IMR-90 (cell line): Measurements from ENCODE around the gene RFX6. TPM values are rescaled to one million over a fixed set of nuclear protein-coding genes. Genes with fewer than 3 reads are reported as not detected.

Experiments used
- ATAC-seq: fragments of 200-7000 bp; cut with Tn5 transposase; 2 replicates; pipeline ENCODE4 v1.9.1; 2020; ENCODE audit warnings: low read depth, mild to moderate bottlenecking, moderate library complexity
- BruUV-seq: library from RNA; stranded (reverse); fragments of 400-500 nt; replicated peaks from 2 replicates; lab custom pipeline; 2021; lab: Mats Ljungman, UMichigan
- CTCF ChIA-PET: fragments of 300-600 bp; formaldehyde crosslinking; extraction: SDS; loops from one replicate; lab custom pipeline; 2021; ENCODE audit warnings: antibody characterized with exemption; lab: Yijun Ruan, JAX
- POLR2A ChIA-PET: fragments of 300-600 bp; sonication (Branson Sonifier 250); formaldehyde crosslinking; loops from one replicate; lab custom pipeline; 2022; ENCODE audit warnings: antibody characterized with exemption; ENCODE audit not compliant: unreplicated experiment; lab: Charles Lee
- DNase-seq: peaks from one replicate; pipeline ENCODE4 v3.0.0; 2013
- H2AFZ ChIP-seq: replicated peaks from 2 replicates; pipeline ENCODE3; 2013; ENCODE audit warnings: low read length, mild to moderate bottlenecking; ENCODE audit not compliant: poor library complexity
- H2AK5ac ChIP-seq: 2 replicates; pipeline ENCODE4 v1.6.1; 2013; ENCODE audit warnings: low read depth, low read length, inconsistent platforms
- H2AK9ac ChIP-seq: replicated peaks from 2 replicates; pipeline ENCODE3; 2013; ENCODE audit warnings: mild to moderate bottlenecking, low read depth, low read length, moderate library complexity; ENCODE audit not compliant: poor library complexity
- H2BK120ac ChIP-seq: 2 replicates; pipeline ENCODE4 v1.6.1; 2013; ENCODE audit warnings: low read depth, low read length, inconsistent platforms
- H2BK15ac ChIP-seq: 3 replicates; pipeline ENCODE4 v1.6.1; 2013; ENCODE audit warnings: low read depth, low read length, inconsistent platforms
- H2BK20ac ChIP-seq: 2 replicates; pipeline ENCODE4 v1.6.1; 2013; ENCODE audit warnings: low read depth, mild to moderate bottlenecking, inconsistent platforms, low read length, moderate library complexity
- H2BK5ac ChIP-seq: 2 replicates; pipeline ENCODE4 v1.6.1; 2013; ENCODE audit warnings: mild to moderate bottlenecking, low read depth, low read length, inconsistent platforms; ENCODE audit not compliant: poor library complexity, severe bottlenecking
- H3K14ac ChIP-seq: replicated peaks from 2 replicates; pipeline ENCODE4 v1.6.1; 2013; ENCODE audit warnings: low read depth, low read length, inconsistent platforms
- H3K18ac ChIP-seq: 2 replicates; pipeline ENCODE4 v1.6.1; 2013; ENCODE audit warnings: low read depth, low read length, control low read depth
- H3K23ac ChIP-seq: 2 replicates; pipeline ENCODE4 v1.6.1; 2013; ENCODE audit warnings: low read depth, low read length, inconsistent platforms
- H3K27ac ChIP-seq: 2 replicates; pipeline ENCODE4 v1.5.1; 2013; ENCODE audit warnings: mild to moderate bottlenecking, control low read depth, low read length; ENCODE audit not compliant: insufficient read depth
- H3K27me3 ChIP-seq: 2 replicates; pipeline ENCODE4 v1.6.1; 2013; ENCODE audit warnings: low read length; ENCODE audit not compliant: control insufficient read depth, insufficient read depth
- H3K36me3 ChIP-seq: 2 replicates; pipeline ENCODE4 v1.6.1; 2013; ENCODE audit warnings: low read length, mixed read lengths; ENCODE audit not compliant: control insufficient read depth, insufficient read depth
- H3K4ac ChIP-seq: 2 replicates; pipeline ENCODE4 v1.6.1; 2013; ENCODE audit warnings: low read depth, low read length, inconsistent platforms
- H3K4me1 ChIP-seq: 2 replicates; pipeline ENCODE4 v1.6.1; 2013; ENCODE audit warnings: low read length, mixed read lengths; ENCODE audit not compliant: control insufficient read depth, insufficient read depth
- H3K4me2 ChIP-seq: 2 replicates; pipeline ENCODE4 v1.6.1; 2013; ENCODE audit warnings: low read depth, mild to moderate bottlenecking, control low read depth, low read length, moderate library complexity
- H3K4me3 ChIP-seq: 2 replicates; pipeline ENCODE4 v1.5.1; 2013; ENCODE audit warnings: low read depth, mild to moderate bottlenecking, control low read depth, low read length, moderate library complexity; ENCODE audit not compliant: insufficient read depth
- H3K56ac ChIP-seq: 2 replicates; pipeline ENCODE4 v1.6.1; 2013; ENCODE audit warnings: low read length, inconsistent platforms; ENCODE audit not compliant: insufficient read depth; ENCODE audit errors: extremely low read depth
- H3K79me1 ChIP-seq, 2 experiments: 2 replicates each; pipeline ENCODE4 v1.6.1; 2013; ENCODE audit warnings: low read length in 2 of 2, inconsistent platforms in 1 of 2, low read depth in 1 of 2
- H3K9ac ChIP-seq: 2 replicates; pipeline ENCODE4 v1.6.1; 2013; ENCODE audit warnings: low read depth, low read length, control low read depth
- H3K9me1 ChIP-seq: 2 replicates; pipeline ENCODE4 v1.6.1; 2013; ENCODE audit warnings: low read length, inconsistent platforms; ENCODE audit not compliant: insufficient read depth
- H3K9me3 ChIP-seq: 2 replicates; pipeline ENCODE4 v1.6.1; 2013; ENCODE audit warnings: low read length; ENCODE audit not compliant: control insufficient read depth, insufficient read depth
- H4K20me1 ChIP-seq: 2 replicates; pipeline ENCODE4 v1.6.1; 2013; ENCODE audit warnings: low read length, inconsistent platforms; ENCODE audit not compliant: insufficient read depth
- H4K5ac ChIP-seq: 2 replicates; pipeline ENCODE4 v1.6.1; 2013; ENCODE audit warnings: mild to moderate bottlenecking, low read depth, low read length, control low read depth
- H4K8ac ChIP-seq, 2 experiments: 2 replicates each; pipeline ENCODE4 v1.6.1; 2013; ENCODE audit warnings: low read depth in 2 of 2, low read length in 2 of 2, control low read depth in 1 of 2, inconsistent platforms in 1 of 2
- H4K91ac ChIP-seq: 2 replicates; pipeline ENCODE4 v1.6.1; 2013; ENCODE audit warnings: low read depth, low read length, inconsistent platforms; ENCODE audit not compliant: insufficient read depth
- BHLHE40 ChIP-seq: fragments of 150-350 bp; IDR thresholded peaks from 2 replicates; pipeline ENCODE4 v1.6.1; 2016; ENCODE audit warnings: mild to moderate bottlenecking, low read depth, low read length
- FOS ChIP-seq: fragments of 150-350 bp; IDR thresholded peaks from 2 replicates; pipeline ENCODE4 v1.6.1; 2016; ENCODE audit warnings: low read depth, low read length
- MAFK ChIP-seq: IDR thresholded peaks from 2 replicates; pipeline ENCODE4 v1.6.1; 2012; ENCODE audit warnings: low read depth, low read length, improper control_type of control experiment
- NFE2L2 ChIP-seq: fragments of 150-350 bp; IDR thresholded peaks from 2 replicates; pipeline ENCODE4 v1.6.1; 2016; ENCODE audit warnings: low read depth, mild to moderate bottlenecking, low read length
- RAD21 ChIP-seq: IDR thresholded peaks from 2 replicates; pipeline ENCODE4 v1.6.1; 2012; ENCODE audit warnings: low read length, improper control_type of control experiment
- WGBS, 2 experiments: methylation state at CpG; one replicate each; pipeline versions ENCODE4 v1.1.5 to v1.1.7; 2013; ENCODE audit warnings: missing lambda C conversion rate in 2 of 2; ENCODE audit not compliant: insufficient read length in 1 of 2; ENCODE audit errors: extremely low coverage in 2 of 2; 5-methylcytosine and 5-hydroxymethylcytosine counted together
- dilution Hi-C: fragments of 300-500 bp; cut with HindIII; formaldehyde crosslinking; loops from one replicate; pipeline ENCODE4 v1.14.3; 2018; ENCODE audit warnings: low sequenced_read_pairs; ENCODE audit not compliant: unreplicated experiment
- in situ Hi-C: fragments of 300-500 bp; cut with MboI; formaldehyde crosslinking; loops from 3 replicates; pipeline ENCODE4 v1.14.3; 2019; ENCODE audit warnings: low sequenced_read_pairs, inconsistent platforms, mixed read lengths
- intact Hi-C: fragments of 100-400 bp; cut with micrococcal nuclease; formaldehyde crosslinking; loops from 2 replicates; pipeline ENCODE4 v1.10.0; 2022
- polyA plus RNA-seq, 3 experiments: library from polyadenylated mRNA; depleted of rRNA; stranded (reverse); fragments of >200 nt; gene quantifications; 2 replicates each; pipeline ENCODE4 v1.2.3, GENCODE V29; 2012; ENCODE audit warnings: low replicate concordance in 1 of 3
- total RNA-seq: library from RNA; depleted of rRNA; stranded (reverse); fragments of >200 nt; gene quantifications from 2 replicates; pipeline ENCODE4 v1.2.3, GENCODE V29; 2012
- TF ChIP-seq, protein P1 (sequence below): fragments of 150-350 bp; IDR thresholded peaks from 2 replicates; pipeline ENCODE4 v1.6.1; 2017; ENCODE audit warnings: mild to moderate bottlenecking, antibody characterized with exemption, low read length, low read depth

Gene RFX6
- total and polyA plus RNA-seq, 2 of the 4 experiments (the other 2 are of a cell fraction): not detected

DNA sequence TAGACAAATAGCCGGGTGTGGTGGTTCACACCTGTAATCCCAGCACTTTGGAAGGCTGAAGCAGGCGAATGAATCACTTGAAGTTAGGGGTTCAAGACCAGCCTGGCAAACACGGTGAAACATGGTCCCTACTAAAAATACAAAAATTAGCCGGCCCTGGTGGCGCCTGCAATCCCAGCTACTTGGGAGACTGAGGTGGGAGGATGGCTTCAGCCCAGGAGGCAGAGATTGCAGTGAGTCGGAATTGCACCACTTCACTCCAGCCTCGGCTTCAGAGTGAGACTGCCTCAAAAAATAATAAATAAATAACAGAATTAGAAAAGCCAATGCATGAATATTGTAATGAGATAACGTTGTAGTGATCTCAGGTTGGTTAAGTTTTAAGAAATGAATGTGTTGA, 61.3 kb downstream of the RFX6 start:
- H2BK5ac ChIP-seq: no peak overlapping the region
- no peak overlapping the region for H3K14ac ChIP-seq
- H3K36me3 ChIP-seq: no peaks in the 10 kb centered on the region
- no peak overlapping the region for H3K23ac ChIP-seq
- H3K27me3 ChIP-seq: no peaks in the 10 kb centered on the region
- in situ Hi-C loops: no loop called here
- no peaks in the 10 kb centered on the region for H3K9me3 ChIP-seq
- DNase-seq: no peak
- H3K4me3 ChIP-seq: no peak overlapping the region
- ChIA-PET CTCF (no interaction called here), POLR2A (no interaction called here)
- no peak overlapping the region for H3K4me2 ChIP-seq
- no peak overlapping the region for H3K4ac ChIP-seq
- ATAC-seq: no peak
- H3K9me1 ChIP-seq: no peaks in the 10 kb centered on the region
- H4K20me1 ChIP-seq: no peaks in the 10 kb centered on the region
- no peak overlapping the region for H2BK20ac ChIP-seq
- BruUV-seq: no TSS peak
- no peak overlapping the region for H4K8ac ChIP-seq
- H3K79me1 ChIP-seq: no peaks in the 10 kb centered on the region
- no peak overlapping the region for H2BK120ac ChIP-seq
- H2AFZ ChIP-seq: no peak overlapping the region
- no peak overlapping the region for H2BK15ac ChIP-seq
- no peak overlapping the region for H3K9ac ChIP-seq
- H3K4me1 ChIP-seq: no peaks in the 10 kb centered on the region
- no peak overlapping the region for H3K56ac ChIP-seq
- no peak overlapping the region for H3K27ac ChIP-seq
- dilution Hi-C loops: no loop called here
- intact Hi-C loops: no loop called here
- H2AK5ac ChIP-seq: no peak overlapping the region
- H2AK9ac ChIP-seq: no peak overlapping the region
- H3K18ac ChIP-seq: no peak overlapping the region
- no peak overlapping the region for H4K5ac ChIP-seq
- TF ChIP-seq FOS: no peak
- no peak for TF ChIP-seq NFE2L2
- no peak for TF ChIP-seq MAFK
- TF ChIP-seq, protein P1, sequence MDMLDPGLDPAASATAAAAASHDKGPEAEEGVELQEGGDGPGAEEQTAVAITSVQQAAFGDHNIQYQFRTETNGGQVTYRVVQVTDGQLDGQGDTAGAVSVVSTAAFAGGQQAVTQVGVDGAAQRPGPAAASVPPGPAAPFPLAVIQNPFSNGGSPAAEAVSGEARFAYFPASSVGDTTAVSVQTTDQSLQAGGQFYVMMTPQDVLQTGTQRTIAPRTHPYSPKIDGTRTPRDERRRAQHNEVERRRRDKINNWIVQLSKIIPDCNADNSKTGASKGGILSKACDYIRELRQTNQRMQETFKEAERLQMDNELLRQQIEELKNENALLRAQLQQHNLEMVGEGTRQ: no peak
- no peak for TF ChIP-seq BHLHE40
- TF ChIP-seq RAD21: no peak
- no CpG with 5 or more reads among the region's 8 CpGs for WGBS, 2 experiments
- no peak overlapping the region for H4K91ac ChIP-seq
